DMS79 (cell line): Measurements from ENCODE around the gene BFSP2.

Experiments used
- DNase-seq: peaks from one replicate; lab custom pipeline; 2025; lab: John Stamatoyannopoulos, UW

The BFSP2 gene

GRCh38 chr3:133383741-133384140, 16.1 kb upstream of the BFSP2 start:
- no peak for DNase-seq

- peak; percentile 63 for DNase-seq
Measured at GRCh38 chr3:133384331-133385027, 15.4 kb upstream of the BFSP2 start.

- DNase-seq = no peak
Measured at GRCh38 chr3:133386876-133387275, 13.0 kb upstream of the BFSP2 start.

- DNase-seq = no peak
Measured at GRCh38 chr3:133387341-133387740, 12.5 kb upstream of the BFSP2 start.

GRCh38 chr3:133388696-133389395, 11.0 kb upstream of the BFSP2 start:
- no peak for DNase-seq

- DNase-seq = no peak
Measured at GRCh38 chr3:133390715-133391114, 9.1 kb upstream of the BFSP2 start.

- no peak for DNase-seq
Measured at GRCh38 chr3:133393204-133393603, 6.7 kb upstream of the BFSP2 start.

GRCh38 chr3:133393691-133394474, 6.0 kb upstream of the BFSP2 start:
- no peak for DNase-seq

- no peak for DNase-seq
Measured at GRCh38 chr3:133394561-133395311, 5.1 kb upstream of the BFSP2 start.

GRCh38 chr3:133396906-133397305, 3.0 kb upstream of the BFSP2 start:
- DNase-seq = no peak

GRCh38 chr3:133401374-133402135, 1.7 kb downstream of the BFSP2 start:
- DNase-seq = no peak

- DNase-seq = no peak
Measured at GRCh38 chr3:133404920-133405319, 5.1 kb downstream of the BFSP2 start.

- no peak for DNase-seq
Measured at GRCh38 chr3:133408366-133408765, 8.5 kb downstream of the BFSP2 start.

GRCh38 chr3:133408961-133409360, 9.1 kb downstream of the BFSP2 start:
- no peak for DNase-seq

- no peak for DNase-seq
Measured at GRCh38 chr3:133410191-133410892, 10.5 kb downstream of the BFSP2 start.

- no peak for DNase-seq
Measured at GRCh38 chr3:133412183-133413132, 12.6 kb downstream of the BFSP2 start.

- DNase-seq = peak; percentile 31
Measured at GRCh38 chr3:133413161-133414020, 13.5 kb downstream of the BFSP2 start.

GRCh38 chr3:133414021-133414392, 14.2 kb downstream of the BFSP2 start:
- DNase-seq = no peak

GRCh38 chr3:133418361-133418760, 18.5 kb downstream of the BFSP2 start:
- no peak for DNase-seq
